ENCODE measurements around the gene KCTD15.
A peak's percentile ranks its signal among the peaks of the same experiment; 100 is the strongest.

The KCTD15 gene

GRCh38 chr19:33798681-33799111, 2.0 kb downstream of the KCTD15 start:
- DNase-seq: peak; percentile 64

GRCh38 chr19:33799476-33799875, 2.8 kb downstream of the KCTD15 start:
- DNase-seq: no peak

GRCh38 chr19:33800012-33800680, 3.5 kb downstream of the KCTD15 start:
- no peak for DNase-seq

GRCh38 chr19:33801411-33801810, 4.7 kb downstream of the KCTD15 start:
- DNase-seq: no peak

GRCh38 chr19:33802001-33802400, 5.3 kb downstream of the KCTD15 start:
- DNase-seq: no peak

GRCh38 chr19:33802801-33803200, 6.1 kb downstream of the KCTD15 start:
- DNase-seq: no peak

- no peak for DNase-seq
These were observed 6.7 kb downstream of the KCTD15 start for GRCh38 chr19:33803383-33803782.

GRCh38 chr19:33804021-33804799, 7.5 kb downstream of the KCTD15 start:
- DNase-seq: peak; percentile 78

GRCh38 chr19:33805313-33805712, 8.6 kb downstream of the KCTD15 start:
- DNase-seq: no peak

- no peak for DNase-seq
These were observed 9.3 kb downstream of the KCTD15 start for GRCh38 chr19:33805840-33806433.

- DNase-seq: no peak
These were observed 9.8 kb downstream of the KCTD15 start for GRCh38 chr19:33806434-33806881.

GRCh38 chr19:33808399-33808798, 11.7 kb downstream of the KCTD15 start:
- DNase-seq: no peak

- peak; percentile 27 for DNase-seq
These were observed 13.3 kb downstream of the KCTD15 start for GRCh38 chr19:33809960-33810359.

GRCh38 chr19:33810821-33811220, 14.2 kb downstream of the KCTD15 start:
- DNase-seq: no peak

GRCh38 chr19:33811246-33811645, 14.6 kb downstream of the KCTD15 start:
- DNase-seq: no peak

GRCh38 chr19:33811736-33812387, 15.2 kb downstream of the KCTD15 start:
- DNase-seq: peak; percentile 25

GRCh38 chr19:33812388-33813330, 16.0 kb downstream of the KCTD15 start:
- DNase-seq: no peak

GRCh38 chr19:33813391-33814101, 16.9 kb downstream of the KCTD15 start:
- DNase-seq: no peak

GRCh38 chr19:33814181-33815165, 17.8 kb downstream of the KCTD15 start:
- DNase-seq: no peak
